ENCODE measurements around the gene ALDOB.

DNA sequence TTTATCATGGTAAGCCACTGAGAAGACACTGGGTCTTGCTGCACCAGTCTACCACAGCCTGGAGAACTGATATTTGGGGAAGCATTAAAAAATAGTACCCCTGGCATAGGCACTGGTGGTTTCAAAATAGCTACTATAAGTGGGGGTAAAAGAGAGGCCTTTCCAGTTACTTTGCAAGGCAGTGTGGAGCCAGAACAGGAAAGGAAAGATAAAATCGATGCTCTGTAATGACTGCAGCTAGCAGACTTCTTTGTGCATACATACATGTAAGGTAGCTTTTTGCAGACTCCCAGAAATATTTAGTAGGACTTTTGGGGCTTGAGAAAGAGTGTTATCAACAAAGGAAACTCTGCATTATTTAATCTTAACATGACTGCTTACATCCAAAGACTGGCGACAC is 31.3 kb upstream of the ALDOB start:
- TF ChIP-seq, protein P1, sequence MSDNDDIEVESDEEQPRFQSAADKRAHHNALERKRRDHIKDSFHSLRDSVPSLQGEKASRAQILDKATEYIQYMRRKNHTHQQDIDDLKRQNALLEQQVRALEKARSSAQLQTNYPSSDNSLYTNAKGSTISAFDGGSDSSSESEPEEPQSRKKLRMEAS (IDR thresholded peaks at IDR 0.05; ENCODE audit: insufficient read depth, insufficient read length), result no peak
- TF ChIP-seq EZH2 (IDR thresholded peaks at IDR 0.05; ENCODE audit: borderline replicate concordance, low read depth, low read length, severe bottlenecking), result no peak
